H1 (cell line): ENCODE measurements around the gene SLC9C1.
A peak's percentile ranks its signal among the peaks of the same experiment; 100 is the strongest.

ENCODE experiments used
- CTBP2 ChIP-seq: IDR thresholded peaks from 2 replicates; pipeline ENCODE4 v1.7.0; 2011; ENCODE audit warnings: borderline replicate concordance, mild to moderate bottlenecking, moderate library complexity, mixed read lengths, low read length; ENCODE audit not compliant: insufficient read depth, insufficient read length
- EP300 ChIP-seq, 2 experiments: IDR thresholded peaks; 1 replicate in 1 of 2; 2 replicates in 1 of 2; pipeline ENCODE4 v1.6.1; 2011 to 2012; ENCODE audit warnings: low read depth in 2 of 2, low read length in 2 of 2, mild to moderate bottlenecking in 2 of 2, borderline replicate concordance in 1 of 2, inconsistent platforms in 1 of 2, moderate library complexity in 1 of 2
- FOSL1 ChIP-seq: IDR thresholded peaks from 2 replicates; pipeline ENCODE4 v1.6.1; 2011; ENCODE audit warnings: mild to moderate bottlenecking, low read depth, low read length, moderate library complexity; ENCODE audit not compliant: insufficient read depth
- MAFK ChIP-seq: IDR thresholded peaks from 2 replicates; pipeline ENCODE4 v1.6.1; 2012; ENCODE audit warnings: low read depth, mild to moderate bottlenecking, improper control_type of control experiment, low read length
- POLR2A ChIP-seq, 2 experiments: IDR thresholded peaks; 1 replicate in 1 of 2; 2 replicates in 1 of 2; pipeline ENCODE4 v1.6.1; 2011; ENCODE audit warnings: low read depth in 2 of 2, low read length in 2 of 2, mild to moderate bottlenecking in 2 of 2; ENCODE audit errors: control extremely low read depth in 1 of 2
- RAD21 ChIP-seq, 2 experiments: IDR thresholded peaks in 1 of 2; conservative IDR thresholded peaks in 1 of 2; 2 replicates each; pipeline ENCODE4 v1.6.1; 2011; ENCODE audit warnings: low read depth in 2 of 2, low read length in 2 of 2, improper control_type of control experiment in 1 of 2, inconsistent platforms in 1 of 2, mild to moderate bottlenecking in 1 of 2, moderate library complexity in 1 of 2
- SP4 ChIP-seq: IDR thresholded peaks from 2 replicates; pipeline ENCODE4 v1.6.1; 2012; ENCODE audit warnings: low read length, inconsistent platforms
- ZNF274 ChIP-seq: IDR thresholded peaks from 2 replicates; pipeline ENCODE4 v1.7.0; 2012; ENCODE audit warnings: low read length, borderline replicate concordance; ENCODE audit errors: extremely low read depth
- TF ChIP-seq, protein P1 (sequence below), 3 experiments: IDR thresholded peaks; 1 replicate in 2 of 3; 2 replicates in 1 of 3; pipeline versions ENCODE4 v1.5.1 to v1.6.1; 2011; ENCODE audit warnings: low read length in 3 of 3, mild to moderate bottlenecking in 3 of 3, inconsistent platforms in 2 of 3, low read depth in 1 of 3, moderate library complexity in 1 of 3; ENCODE audit not compliant: insufficient read depth in 1 of 3; ENCODE audit errors: control extremely low read depth in 1 of 3

DNA sequence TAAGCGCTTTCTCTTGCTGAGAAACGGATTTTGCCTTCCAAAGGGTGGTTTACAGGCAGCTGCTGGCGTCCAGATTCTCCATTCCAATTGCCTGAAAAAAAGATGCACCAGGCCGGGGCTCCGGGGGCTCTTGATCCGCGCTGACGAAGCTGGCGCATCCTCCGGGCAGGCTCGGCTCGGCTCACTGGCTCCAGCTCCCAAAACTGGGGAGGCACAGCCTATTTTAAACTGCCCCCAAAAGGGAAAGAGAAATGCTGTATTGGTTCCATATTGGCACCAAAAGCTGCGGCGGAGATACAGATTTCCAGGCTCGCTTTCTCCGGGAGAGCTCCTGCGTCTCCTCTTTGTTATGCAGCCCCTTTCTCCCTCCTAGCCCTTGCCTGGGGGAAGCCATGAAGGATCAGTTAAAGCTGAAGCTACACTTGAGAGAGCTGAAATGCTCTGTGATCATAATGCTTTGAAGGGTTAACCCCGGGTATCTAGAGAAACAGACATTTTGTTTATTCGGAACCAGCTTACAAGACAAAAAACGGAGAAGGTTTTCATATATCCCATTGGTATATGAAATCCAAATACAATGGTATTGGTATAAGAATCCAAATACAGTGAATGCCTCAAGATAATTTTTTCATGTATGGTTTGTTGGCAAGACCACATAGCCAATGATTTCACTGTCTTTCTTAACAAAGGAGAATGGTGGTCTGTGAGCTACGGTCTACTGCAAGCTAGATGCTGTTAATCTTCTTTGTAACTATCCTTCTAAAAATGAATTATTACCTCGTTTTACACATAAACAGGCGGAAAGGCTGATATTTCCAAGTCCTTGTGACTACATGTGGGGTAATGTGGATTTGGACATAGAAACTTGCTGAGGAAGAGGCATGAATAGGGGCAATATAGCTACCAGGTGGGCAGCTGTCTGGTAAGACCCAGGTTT is 39.6 kb upstream of the SLC9C1 start:
- TF ChIP-seq ZNF274: no peak
- TF ChIP-seq EP300 (IDR thresholded peaks at IDR 0.05; ENCODE audit: borderline replicate concordance in 1 of 2, low read depth in 2 of 2, low read length in 2 of 2): no peak
- TF ChIP-seq, protein P1, sequence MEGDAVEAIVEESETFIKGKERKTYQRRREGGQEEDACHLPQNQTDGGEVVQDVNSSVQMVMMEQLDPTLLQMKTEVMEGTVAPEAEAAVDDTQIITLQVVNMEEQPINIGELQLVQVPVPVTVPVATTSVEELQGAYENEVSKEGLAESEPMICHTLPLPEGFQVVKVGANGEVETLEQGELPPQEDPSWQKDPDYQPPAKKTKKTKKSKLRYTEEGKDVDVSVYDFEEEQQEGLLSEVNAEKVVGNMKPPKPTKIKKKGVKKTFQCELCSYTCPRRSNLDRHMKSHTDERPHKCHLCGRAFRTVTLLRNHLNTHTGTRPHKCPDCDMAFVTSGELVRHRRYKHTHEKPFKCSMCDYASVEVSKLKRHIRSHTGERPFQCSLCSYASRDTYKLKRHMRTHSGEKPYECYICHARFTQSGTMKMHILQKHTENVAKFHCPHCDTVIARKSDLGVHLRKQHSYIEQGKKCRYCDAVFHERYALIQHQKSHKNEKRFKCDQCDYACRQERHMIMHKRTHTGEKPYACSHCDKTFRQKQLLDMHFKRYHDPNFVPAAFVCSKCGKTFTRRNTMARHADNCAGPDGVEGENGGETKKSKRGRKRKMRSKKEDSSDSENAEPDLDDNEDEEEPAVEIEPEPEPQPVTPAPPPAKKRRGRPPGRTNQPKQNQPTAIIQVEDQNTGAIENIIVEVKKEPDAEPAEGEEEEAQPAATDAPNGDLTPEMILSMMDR (IDR thresholded peaks at IDR 0.05; ENCODE audit: control extremely low read depth in 1 of 3, insufficient read depth in 1 of 3, low read depth in 1 of 3, low read length in 3 of 3): no peak
- TF ChIP-seq FOSL1: no peak
- 0 out of 2 replicates have a peak, but pooled peaks have one; percentile 51 for TF ChIP-seq SP4
- TF ChIP-seq MAFK: no peak
- no peak for TF ChIP-seq RAD21 (IDR thresholded peaks at IDR 0.05 in 1 of 2, conservative IDR thresholded peaks at IDR 0.05 in 1 of 2; ENCODE audit: low read depth in 2 of 2, low read length in 2 of 2)
- TF ChIP-seq POLR2A (IDR thresholded peaks at IDR 0.05; ENCODE audit: control extremely low read depth in 1 of 2, low read depth in 2 of 2, low read length in 2 of 2): peak in 1 of 2 experiments; percentile 70; a peak in 1 of 3 replicates
- TF ChIP-seq CTBP2: no peak
